ENCODE results near the gene RAET1L. TPM values are rescaled to one million over a fixed set of nuclear protein-coding genes. Genes with fewer than 3 reads are reported as not detected.
"Not testable (repeated sequence)": the region's sequence is repeated elsewhere in the genome, so short reads cannot be mapped to it uniquely, and the experiment has no call there.

RAET1L gene
- total RNA-seq, 1 donor from 2014 or later = not detected

DNA sequence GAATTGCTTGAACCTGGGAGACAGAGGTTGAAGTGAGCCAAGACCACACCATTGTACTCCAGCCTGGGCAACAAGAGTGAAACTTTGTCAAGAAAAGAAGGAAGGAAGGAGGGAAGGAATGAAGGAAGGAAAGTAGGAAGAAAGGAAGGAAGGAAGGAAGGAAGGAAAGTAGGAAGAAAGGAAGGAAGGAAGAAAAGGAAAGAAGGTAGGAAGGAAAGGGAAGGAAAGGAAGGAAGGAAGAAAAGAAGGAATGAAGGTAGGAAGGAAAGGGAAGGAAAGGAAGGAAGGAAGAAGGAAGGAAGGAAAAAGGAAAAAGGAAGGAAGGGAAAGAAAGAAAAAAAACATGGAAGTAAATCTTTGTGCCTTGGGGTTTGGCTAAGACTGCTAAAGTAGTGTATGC lies 49.9 kb downstream of the RAET1L start:
- no peak for ATAC-seq
- H3K27ac ChIP-seq = no peak overlapping the region
- intact Hi-C loops (cut with DNase I) = no loop called here

DNA sequence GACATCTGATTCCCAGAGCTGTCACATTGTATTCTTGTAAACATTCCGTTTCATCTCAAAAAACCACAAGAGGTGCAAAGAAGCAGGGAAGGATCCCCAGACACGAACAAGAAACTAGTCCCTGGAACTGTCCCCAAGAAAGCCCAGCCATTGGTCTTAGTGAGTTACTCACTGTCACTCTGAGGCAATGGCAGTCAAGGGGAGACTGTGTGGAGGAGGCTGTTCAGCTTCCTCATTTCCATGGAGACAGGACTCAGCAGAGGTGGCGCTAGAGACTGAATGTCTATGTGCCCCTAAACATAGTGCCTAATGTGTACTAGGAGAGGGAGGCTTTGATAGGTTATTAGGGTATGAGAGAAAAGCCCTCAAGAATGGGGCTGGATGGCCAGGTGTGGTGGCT lies 50.5 kb downstream of the RAET1L start:
- no peak for DNase-seq
- no peak overlapping the region for H3K4me3 ChIP-seq
- H3K4me1 ChIP-seq = no peaks in the 10 kb centered on the region
- H3K27ac ChIP-seq = no peak overlapping the region
- H3K27me3 ChIP-seq = peaks cover 13% of the 10 kb centered on the region
- H3K9me3 ChIP-seq = no peaks in the 10 kb centered on the region
- TF ChIP-seq, protein P1, sequence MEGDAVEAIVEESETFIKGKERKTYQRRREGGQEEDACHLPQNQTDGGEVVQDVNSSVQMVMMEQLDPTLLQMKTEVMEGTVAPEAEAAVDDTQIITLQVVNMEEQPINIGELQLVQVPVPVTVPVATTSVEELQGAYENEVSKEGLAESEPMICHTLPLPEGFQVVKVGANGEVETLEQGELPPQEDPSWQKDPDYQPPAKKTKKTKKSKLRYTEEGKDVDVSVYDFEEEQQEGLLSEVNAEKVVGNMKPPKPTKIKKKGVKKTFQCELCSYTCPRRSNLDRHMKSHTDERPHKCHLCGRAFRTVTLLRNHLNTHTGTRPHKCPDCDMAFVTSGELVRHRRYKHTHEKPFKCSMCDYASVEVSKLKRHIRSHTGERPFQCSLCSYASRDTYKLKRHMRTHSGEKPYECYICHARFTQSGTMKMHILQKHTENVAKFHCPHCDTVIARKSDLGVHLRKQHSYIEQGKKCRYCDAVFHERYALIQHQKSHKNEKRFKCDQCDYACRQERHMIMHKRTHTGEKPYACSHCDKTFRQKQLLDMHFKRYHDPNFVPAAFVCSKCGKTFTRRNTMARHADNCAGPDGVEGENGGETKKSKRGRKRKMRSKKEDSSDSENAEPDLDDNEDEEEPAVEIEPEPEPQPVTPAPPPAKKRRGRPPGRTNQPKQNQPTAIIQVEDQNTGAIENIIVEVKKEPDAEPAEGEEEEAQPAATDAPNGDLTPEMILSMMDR (IDR thresholded peaks at IDR 0.05) = no peak
- intact Hi-C loops (cut with DNase I) = no loop called here
- peak; percentile 73 for ATAC-seq
- H3K36me3 ChIP-seq = no peaks in the 10 kb centered on the region

More for the DNA sequence above, 49.9 kb downstream of the RAET1L start:
- H3K4me1 ChIP-seq = no peaks in the 10 kb centered on the region
- no peak overlapping the region for H3K4me3 ChIP-seq
- H3K27me3 ChIP-seq = peaks cover 17% of the 10 kb centered on the region
- no peak for DNase-seq
- H3K9me3 ChIP-seq = no peaks in the 10 kb centered on the region
- TF ChIP-seq, protein P1 (IDR thresholded peaks at IDR 0.05) = no peak
- H3K36me3 ChIP-seq = no peaks in the 10 kb centered on the region

GRCh38 chr6:149974394-149974793 lies 50.9 kb downstream of the RAET1L start:
- DNase-seq; H3K4me3 ChIP-seq; ATAC-seq; H3K9me3 ChIP-seq; H3K4me1 ChIP-seq; H3K27ac ChIP-seq; H3K36me3 ChIP-seq; intact Hi-C loops (cut with DNase I): not testable (repeated sequence)
- H3K27me3 ChIP-seq = peaks cover 10% of the 10 kb centered on the region

DNA sequence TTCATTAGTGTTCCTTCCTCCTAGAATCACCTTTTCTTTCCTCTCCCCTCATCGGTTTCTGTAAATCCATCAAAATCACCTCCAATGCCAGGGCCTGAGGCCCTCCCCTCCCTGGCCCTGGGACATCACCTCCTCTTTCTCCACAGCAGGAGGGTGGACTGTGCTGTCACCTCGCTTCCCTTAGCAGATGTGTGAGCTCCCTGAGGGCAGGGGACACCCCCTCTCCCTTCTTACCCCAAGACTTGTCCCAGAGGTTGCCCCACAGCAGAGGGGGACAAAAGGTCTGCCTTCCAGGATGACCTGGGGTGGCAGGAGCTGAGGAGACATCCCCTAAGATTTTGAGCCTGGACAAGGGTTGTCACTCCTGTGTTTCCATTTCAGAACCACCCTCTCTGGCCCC lies 55.7 kb downstream of the RAET1L start:
- Histone ChIP-seq H3K27me3 (peaks cover 27% of the 10 kb centered on the region), H3K27ac (no peak overlapping the region), H3K36me3 (no peaks in the 10 kb centered on the region), H3K4me3 (no peak overlapping the region), H3K4me1 (peaks cover 4% of the 10 kb centered on the region), H3K9me3 (no peaks in the 10 kb centered on the region)
- DNase-seq = no peak
- no peak for ATAC-seq
- intact Hi-C loops (cut with DNase I) = no loop called here
- TF ChIP-seq, protein P1 (IDR thresholded peaks at IDR 0.05) = no peak

DNA sequence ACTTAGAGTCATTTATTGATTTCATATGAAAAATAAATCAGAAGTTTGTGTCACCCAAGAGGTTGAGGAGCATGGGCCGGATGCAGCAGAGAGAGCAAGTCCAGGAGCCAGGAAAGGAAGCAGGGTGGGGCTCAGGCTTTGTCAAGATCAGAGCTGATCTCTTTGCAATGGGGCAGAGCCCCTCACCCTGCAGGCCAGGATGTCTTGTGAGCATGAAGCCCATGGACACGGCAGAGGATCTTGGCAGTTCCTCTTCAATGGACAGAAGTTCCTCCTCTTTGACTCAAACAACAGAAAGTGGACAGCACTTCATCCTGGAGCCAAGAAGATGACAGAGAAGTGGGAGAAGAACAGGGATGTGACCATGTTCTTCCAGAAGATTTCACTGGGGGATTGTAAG lies 56.4 kb downstream of the RAET1L start:
- H3K27ac ChIP-seq; H3K9me3 ChIP-seq; H3K4me1 ChIP-seq; H3K4me3 ChIP-seq; intact Hi-C loops (cut with DNase I); ATAC-seq; DNase-seq; H3K36me3 ChIP-seq: not testable (repeated sequence)
- H3K27me3 ChIP-seq = peaks cover 29% of the 10 kb centered on the region

Other genes starting within 250 kb of the RAET1L start
- 51.1 TPM for gene LRP11, start 161.2 kb downstream of the RAET1L start, total RNA-seq
- gene RAET1E, start 127.4 kb downstream of the RAET1L start, total RNA-seq = 0.96 TPM
- gene RAET1G, start 102.4 kb downstream of the RAET1L start, total RNA-seq = 1.2 TPM
- 2.3 TPM for gene ULBP2, start 83.5 kb downstream of the RAET1L start, total RNA-seq
- gene ULBP1, start 61.6 kb downstream of the RAET1L start, total RNA-seq = 1.2 TPM
- gene ULBP3, start 43.6 kb upstream of the RAET1L start, total RNA-seq = 3.8 TPM
- 10.0 TPM for gene PPP1R14C, start 117.5 kb upstream of the RAET1L start, total RNA-seq